HEK293 (cell line): ENCODE results near the gene AHCYL2.

Experiments
- GLI4 ChIP-seq: fragments of 450-650 bp; formaldehyde crosslinking; IDR thresholded peaks from 2 replicates; pipeline ENCODE4 v1.5.1; 2016; ENCODE audit warnings: missing biosample characterization, missing genetic modification characterization
- ZNF404 ChIP-seq: fragments of 450-650 bp; formaldehyde crosslinking; IDR thresholded peaks from 2 replicates; pipeline ENCODE4 v1.5.1; 2017; ENCODE audit warnings: missing biosample characterization, missing genetic modification characterization
- TF ChIP-seq, protein P1 (sequence below): fragments of 450-650 bp; formaldehyde crosslinking; IDR thresholded peaks from 2 replicates; pipeline ENCODE4 v1.5.1; 2016; ENCODE audit warnings: missing biosample characterization, missing genetic modification characterization
- TF ChIP-seq, protein P2 (sequence below): fragments of 450-650 bp; formaldehyde crosslinking; IDR thresholded peaks from 2 replicates; pipeline ENCODE4 v1.5.1; 2017; ENCODE audit warnings: missing biosample characterization, mild to moderate bottlenecking, missing genetic modification characterization, moderate library complexity
- TF ChIP-seq, protein P3 (sequence below): fragments of 450-650 bp; formaldehyde crosslinking; conservative IDR thresholded peaks from 2 replicates; pipeline ENCODE4 v1.5.1; 2016; ENCODE audit warnings: low read depth, missing biosample characterization, missing genetic modification characterization

DNA sequence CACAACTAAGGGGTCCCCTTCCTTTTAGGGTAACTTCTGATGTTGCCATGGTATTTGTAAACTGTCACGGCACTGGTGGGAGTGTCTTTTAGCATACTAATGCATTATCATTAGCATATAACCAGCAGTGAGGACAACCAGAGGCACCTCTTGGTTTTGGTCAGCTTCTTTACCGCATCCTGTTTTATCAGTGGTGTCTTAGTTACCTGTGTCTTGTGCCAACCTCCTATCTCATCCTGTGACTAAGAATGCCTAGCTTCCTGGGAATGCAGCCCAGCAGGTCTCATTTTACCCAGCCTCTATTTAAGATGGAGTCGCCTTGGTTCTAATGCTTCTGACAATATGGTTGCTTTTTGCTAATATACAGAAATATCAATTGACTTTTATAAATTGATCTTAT, 54.9 kb downstream of the AHCYL2 start:
- TF ChIP-seq, protein P1, sequence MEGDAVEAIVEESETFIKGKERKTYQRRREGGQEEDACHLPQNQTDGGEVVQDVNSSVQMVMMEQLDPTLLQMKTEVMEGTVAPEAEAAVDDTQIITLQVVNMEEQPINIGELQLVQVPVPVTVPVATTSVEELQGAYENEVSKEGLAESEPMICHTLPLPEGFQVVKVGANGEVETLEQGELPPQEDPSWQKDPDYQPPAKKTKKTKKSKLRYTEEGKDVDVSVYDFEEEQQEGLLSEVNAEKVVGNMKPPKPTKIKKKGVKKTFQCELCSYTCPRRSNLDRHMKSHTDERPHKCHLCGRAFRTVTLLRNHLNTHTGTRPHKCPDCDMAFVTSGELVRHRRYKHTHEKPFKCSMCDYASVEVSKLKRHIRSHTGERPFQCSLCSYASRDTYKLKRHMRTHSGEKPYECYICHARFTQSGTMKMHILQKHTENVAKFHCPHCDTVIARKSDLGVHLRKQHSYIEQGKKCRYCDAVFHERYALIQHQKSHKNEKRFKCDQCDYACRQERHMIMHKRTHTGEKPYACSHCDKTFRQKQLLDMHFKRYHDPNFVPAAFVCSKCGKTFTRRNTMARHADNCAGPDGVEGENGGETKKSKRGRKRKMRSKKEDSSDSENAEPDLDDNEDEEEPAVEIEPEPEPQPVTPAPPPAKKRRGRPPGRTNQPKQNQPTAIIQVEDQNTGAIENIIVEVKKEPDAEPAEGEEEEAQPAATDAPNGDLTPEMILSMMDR (tag by site-specific recombination): no peak
- TF ChIP-seq, protein P2, sequence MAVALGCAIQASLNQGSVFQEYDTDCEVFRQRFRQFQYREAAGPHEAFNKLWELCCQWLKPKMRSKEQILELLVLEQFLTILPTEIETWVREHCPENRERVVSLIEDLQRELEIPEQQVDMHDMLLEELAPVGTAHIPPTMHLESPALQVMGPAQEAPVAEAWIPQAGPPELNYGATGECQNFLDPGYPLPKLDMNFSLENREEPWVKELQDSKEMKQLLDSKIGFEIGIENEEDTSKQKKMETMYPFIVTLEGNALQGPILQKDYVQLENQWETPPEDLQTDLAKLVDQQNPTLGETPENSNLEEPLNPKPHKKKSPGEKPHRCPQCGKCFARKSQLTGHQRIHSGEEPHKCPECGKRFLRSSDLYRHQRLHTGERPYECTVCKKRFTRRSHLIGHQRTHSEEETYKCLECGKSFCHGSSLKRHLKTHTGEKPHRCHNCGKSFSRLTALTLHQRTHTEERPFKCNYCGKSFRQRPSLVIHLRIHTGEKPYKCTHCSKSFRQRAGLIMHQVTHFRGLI (tag by site-specific recombination): no peak
- TF ChIP-seq ZNF404 (tag by site-specific recombination) (no peak), GLI4 (tag by site-specific recombination) (no peak)
- TF ChIP-seq, protein P3, sequence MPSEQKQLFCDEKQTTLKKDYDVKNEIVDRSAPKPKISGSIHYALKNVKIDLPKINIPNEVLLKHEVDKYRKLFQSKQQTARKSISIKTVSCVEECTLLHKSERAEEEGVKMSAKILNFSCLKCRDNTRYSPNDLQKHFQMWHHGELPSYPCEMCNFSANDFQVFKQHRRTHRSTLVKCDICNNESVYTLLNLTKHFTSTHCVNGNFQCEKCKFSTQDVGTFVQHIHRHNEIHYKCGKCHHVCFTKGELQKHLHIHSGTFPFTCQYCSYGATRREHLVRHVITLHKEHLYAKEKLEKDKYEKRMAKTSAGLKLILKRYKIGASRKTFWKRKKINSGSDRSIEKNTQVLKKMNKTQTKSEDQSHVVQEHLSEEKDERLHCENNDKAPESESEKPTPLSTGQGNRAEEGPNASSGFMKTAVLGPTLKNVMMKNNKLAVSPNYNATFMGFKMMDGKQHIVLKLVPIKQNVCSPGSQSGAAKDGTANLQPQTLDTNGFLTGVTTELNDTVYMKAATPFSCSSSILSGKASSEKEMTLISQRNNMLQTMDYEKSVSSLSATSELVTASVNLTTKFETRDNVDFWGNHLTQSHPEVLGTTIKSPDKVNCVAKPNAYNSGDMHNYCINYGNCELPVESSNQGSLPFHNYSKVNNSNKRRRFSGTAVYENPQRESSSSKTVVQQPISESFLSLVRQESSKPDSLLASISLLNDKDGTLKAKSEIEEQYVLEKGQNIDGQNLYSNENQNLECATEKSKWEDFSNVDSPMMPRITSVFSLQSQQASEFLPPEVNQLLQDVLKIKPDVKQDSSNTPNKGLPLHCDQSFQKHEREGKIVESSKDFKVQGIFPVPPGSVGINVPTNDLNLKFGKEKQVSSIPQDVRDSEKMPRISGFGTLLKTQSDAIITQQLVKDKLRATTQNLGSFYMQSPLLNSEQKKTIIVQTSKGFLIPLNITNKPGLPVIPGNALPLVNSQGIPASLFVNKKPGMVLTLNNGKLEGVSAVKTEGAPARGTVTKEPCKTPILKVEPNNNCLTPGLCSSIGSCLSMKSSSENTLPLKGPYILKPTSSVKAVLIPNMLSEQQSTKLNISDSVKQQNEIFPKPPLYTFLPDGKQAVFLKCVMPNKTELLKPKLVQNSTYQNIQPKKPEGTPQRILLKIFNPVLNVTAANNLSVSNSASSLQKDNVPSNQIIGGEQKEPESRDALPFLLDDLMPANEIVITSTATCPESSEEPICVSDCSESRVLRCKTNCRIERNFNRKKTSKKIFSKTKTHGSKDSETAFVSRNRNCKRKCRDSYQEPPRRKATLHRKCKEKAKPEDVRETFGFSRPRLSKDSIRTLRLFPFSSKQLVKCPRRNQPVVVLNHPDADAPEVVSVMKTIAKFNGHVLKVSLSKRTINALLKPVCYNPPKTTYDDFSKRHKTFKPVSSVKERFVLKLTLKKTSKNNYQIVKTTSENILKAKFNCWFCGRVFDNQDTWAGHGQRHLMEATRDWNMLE: no peak
